Measurements from ENCODE around the gene MADD.

Gene MADD

GRCh38 chr11:47356998-47357329 lies 87.0 kb downstream of the MADD start:
- no peak for DNase-seq (ENCODE audit: low read depth)

GRCh38 chr11:47357985-47358730 lies 88.2 kb downstream of the MADD start:
- no peak for DNase-seq (ENCODE audit: low read depth)

GRCh38 chr11:47358731-47359051 lies 88.8 kb downstream of the MADD start:
- DNase-seq (ENCODE audit: low read depth), result no peak

DNA sequence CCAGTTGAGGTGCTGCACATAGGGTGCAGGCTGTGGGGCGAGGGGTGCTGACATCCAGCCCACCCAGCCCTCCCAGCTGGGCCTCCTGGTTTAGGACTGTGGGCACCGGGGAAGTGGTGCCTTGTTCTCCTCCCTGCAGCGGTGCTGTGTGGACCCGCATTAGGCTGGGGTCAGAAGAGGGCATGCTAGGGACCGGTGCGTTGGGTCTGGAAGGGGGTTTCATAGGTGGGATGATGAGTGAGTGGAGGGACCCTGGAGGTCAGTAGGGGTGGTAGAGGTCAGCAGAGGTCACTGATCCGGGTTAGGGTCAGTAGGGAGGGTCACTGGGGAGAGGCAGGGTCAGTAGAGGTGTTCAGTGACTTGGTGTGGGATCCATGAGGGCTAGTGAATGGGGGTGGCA lies 89.2 kb downstream of the MADD start:
- DNase-seq (ENCODE audit: low read depth), result no peak

DNA sequence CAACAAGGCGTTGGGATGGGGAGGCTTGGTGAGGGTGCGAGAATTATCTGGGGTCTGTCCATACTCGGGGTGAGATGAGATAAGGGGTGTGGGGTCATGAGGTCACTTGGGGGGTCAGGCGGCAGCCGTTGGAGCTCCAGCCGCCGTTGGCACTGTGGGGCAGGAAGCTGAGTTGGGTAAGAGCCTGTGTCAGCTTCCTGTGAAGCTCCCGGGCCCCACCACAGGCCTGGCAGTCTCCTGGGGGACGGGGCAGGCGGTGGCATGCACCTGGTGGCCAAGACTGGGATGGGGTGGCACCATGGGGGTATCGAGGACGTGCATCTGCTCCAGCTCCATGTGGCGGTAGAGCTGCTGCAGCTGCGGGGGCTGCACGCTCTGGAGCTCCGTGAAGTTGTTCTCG lies 89.7 kb downstream of the MADD start:
- no peak for DNase-seq (ENCODE audit: low read depth)

GRCh38 chr11:47360341-47360740 lies 90.4 kb downstream of the MADD start:
- no peak for DNase-seq (ENCODE audit: low read depth)

DNA sequence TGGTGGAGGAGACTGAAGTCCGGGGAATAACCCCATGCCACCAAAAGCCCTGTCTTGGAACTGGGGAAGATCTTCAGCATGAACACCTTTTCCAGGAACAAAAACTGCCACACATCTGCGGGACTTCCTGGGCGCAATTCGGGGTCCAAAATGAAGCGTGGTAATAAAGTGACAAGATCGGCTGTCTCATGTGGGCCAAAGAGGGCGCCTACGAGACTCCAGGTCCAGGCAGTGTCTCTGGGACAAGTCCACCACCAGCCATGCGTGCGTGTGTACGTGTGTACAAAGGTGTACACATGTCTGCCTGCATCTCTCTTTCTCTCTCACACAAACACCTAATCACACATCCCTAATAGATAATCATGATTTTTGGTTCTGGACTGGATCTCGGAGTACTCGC lies 91.5 kb downstream of the MADD start:
- no peak for DNase-seq (ENCODE audit: low read depth)

DNA sequence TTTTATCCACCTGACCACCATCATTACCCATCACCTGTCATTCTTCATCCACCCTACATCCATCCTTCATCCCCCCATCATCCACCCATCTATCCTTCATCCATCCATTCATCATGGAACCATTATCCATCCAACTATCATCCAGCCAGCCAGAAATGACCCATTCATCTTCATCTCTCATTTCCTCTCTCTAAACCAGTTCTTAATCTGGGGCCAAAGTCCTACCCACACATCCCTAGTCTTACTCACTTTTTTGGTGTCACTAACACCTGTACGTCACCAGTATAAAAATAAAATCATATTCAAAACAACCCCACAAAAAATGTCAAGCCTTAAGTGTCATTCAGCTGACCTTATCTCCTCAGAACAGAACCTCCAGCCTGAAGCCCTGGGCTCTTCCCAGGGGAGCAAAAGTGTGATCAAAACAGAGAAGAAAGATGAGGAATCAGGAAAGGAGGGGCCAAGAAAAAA lies 96.1 kb downstream of the MADD start:
- DNase-seq (ENCODE audit: low read depth), result no peak

DNA sequence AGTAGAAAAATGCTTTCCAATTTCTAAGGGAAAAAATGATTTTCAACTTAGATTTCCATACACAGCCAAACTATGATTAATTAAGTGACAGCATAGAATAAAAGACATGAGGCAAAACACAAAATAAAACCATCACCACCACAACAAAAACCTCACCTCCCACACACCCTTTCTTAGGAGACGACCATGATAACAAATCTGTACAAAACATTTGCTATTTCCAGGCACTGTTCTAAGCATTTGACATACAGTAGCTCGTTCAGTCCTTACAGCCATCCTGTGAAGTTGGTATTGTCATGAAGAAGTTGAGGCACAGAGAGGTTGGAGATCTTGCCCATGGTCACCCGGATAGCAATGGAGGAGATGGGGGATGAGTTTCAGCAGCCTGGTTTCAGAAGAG lies 99.7 kb downstream of the MADD start:
- DNase-seq (ENCODE audit: low read depth), result no peak

- no peak for DNase-seq (ENCODE audit: low read depth)
Observed at GRCh38 chr11:47372422-47372821, 102.5 kb downstream of the MADD start.

- peak; percentile 51 for DNase-seq (ENCODE audit: low read depth)
Observed at GRCh38 chr11:47373876-47374719, 104.2 kb downstream of the MADD start.

DNA sequence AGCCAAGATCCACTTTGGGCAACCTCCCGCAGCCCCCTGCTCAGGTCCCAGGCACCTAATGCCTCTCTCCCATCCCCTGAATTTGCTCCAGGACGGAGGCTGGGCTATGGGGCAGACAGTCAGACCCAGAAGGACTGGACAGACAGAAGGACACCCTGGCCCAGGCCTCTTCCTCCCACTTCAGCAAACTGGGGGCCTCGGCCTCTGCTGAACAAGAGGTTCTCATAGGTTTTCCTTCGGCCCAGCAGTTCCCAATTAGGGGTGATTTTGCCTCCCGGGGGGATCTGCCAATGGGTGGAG lies 104.7 kb downstream of the MADD start:
- no peak for DNase-seq (ENCODE audit: low read depth)

DNA sequence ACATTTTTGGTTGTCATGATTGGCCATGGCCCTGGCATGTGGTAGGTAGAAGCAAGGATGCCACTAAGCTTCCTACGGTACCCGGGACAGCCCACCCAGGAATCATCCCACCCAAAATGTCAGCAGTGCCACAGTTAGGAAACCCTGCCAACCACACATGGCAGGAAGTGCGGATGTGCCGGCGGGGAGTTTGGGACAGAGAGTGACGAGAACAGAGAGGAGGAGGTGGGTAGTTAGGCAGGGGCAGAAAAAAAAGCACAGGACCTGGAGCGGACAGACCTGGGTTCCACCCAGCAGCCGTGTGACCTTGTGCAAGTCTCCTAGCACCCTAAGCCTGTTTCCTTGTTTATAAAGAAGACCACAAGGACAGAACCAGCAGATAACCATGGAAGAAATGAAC lies 105.1 kb downstream of the MADD start:
- DNase-seq (ENCODE audit: low read depth), result no peak

- DNase-seq (ENCODE audit: low read depth), result no peak
Observed at GRCh38 chr11:47375546-47376085, 105.7 kb downstream of the MADD start.

- DNase-seq (ENCODE audit: low read depth), result no peak
Observed at GRCh38 chr11:47376107-47376524, 106.2 kb downstream of the MADD start.

- DNase-seq (ENCODE audit: low read depth), result no peak
Observed at GRCh38 chr11:47376525-47377371, 106.8 kb downstream of the MADD start.

- no peak for DNase-seq (ENCODE audit: low read depth)
Observed at GRCh38 chr11:47377571-47378009, 107.7 kb downstream of the MADD start.

GRCh38 chr11:47378010-47378835 lies 108.3 kb downstream of the MADD start, which contains the start of gene SPI1:
SPI1 (minus strand) TSS chr11:47378547; CDS start chr11:47378353, 194 bp downstream.
- no peak for DNase-seq (ENCODE audit: low read depth)

DNA sequence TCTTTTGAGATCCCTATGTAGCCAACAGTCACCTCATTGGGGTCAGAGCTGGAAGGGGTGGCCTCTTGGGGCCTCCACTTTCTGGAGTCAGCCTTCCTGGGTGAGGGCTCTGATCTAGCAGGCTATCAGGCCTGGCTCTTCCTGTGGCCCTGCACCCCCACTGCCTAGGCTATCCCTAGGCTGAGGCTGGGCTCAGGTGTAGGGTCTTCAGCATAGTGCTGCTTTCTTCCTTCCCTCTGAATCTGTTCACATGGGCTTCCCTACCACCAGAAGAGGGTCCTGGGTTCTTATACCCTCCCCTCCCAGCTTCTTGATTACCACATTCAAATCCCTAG lies 108.9 kb downstream of the MADD start:
- no peak for DNase-seq (ENCODE audit: low read depth)

DNA sequence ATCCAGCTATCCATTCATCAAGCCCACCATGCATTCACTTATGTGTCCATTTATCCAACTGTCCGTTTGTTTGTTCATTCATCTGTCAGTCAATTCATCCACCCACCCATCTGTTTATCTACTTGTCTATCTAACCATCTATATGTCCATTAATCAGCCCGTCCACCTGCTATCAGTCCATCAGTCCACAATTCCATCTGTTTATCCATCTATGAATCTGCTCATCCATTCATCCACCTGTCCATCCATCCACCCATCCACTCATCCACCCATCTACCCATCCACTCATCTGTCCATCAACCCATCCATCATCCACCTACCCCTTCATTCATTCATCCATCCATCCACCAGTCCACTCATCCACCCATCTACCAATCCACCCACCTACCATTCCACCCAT lies 109.4 kb downstream of the MADD start:
- DNase-seq (ENCODE audit: low read depth), result no peak
